ENCODE data around the gene SLC6A7.

SLC6A7 gene

GRCh38 chr5:150196514-150196913 is 6.7 kb downstream of the SLC6A7 start:
- DNase-seq: no peak

- DNase-seq: no peak
These were observed 7.1 kb downstream of the SLC6A7 start for GRCh38 chr5:150196986-150197385.

GRCh38 chr5:150197476-150197875 is 7.6 kb downstream of the SLC6A7 start:
- no peak for DNase-seq

- no peak for DNase-seq
These were observed 12.6 kb downstream of the SLC6A7 start for GRCh38 chr5:150202501-150202900.

GRCh38 chr5:150203832-150204589 is 14.1 kb downstream of the SLC6A7 start:
- DNase-seq: no peak

GRCh38 chr5:150204590-150204960 is 14.7 kb downstream of the SLC6A7 start:
- no peak for DNase-seq

- DNase-seq: no peak
These were observed 16.4 kb downstream of the SLC6A7 start for GRCh38 chr5:150206098-150206778.

- no peak for DNase-seq
These were observed 16.9 kb downstream of the SLC6A7 start for GRCh38 chr5:150206779-150207115.

GRCh38 chr5:150208187-150209098 is 18.6 kb downstream of the SLC6A7 start:
- no peak for DNase-seq

GRCh38 chr5:150209099-150209635 is 19.3 kb downstream of the SLC6A7 start:
- DNase-seq: no peak

GRCh38 chr5:150210644-150211043 is 20.8 kb downstream of the SLC6A7 start:
- DNase-seq: no peak

GRCh38 chr5:150211156-150212030 is 21.5 kb downstream of the SLC6A7 start:
- no peak for DNase-seq

- DNase-seq: no peak
These were observed 23.7 kb downstream of the SLC6A7 start for GRCh38 chr5:150213530-150213929.

GRCh38 chr5:150214289-150214688 is 24.4 kb downstream of the SLC6A7 start:
- DNase-seq: no peak

- no peak for DNase-seq
These were observed 26.4 kb downstream of the SLC6A7 start for GRCh38 chr5:150215979-150216944.

- no peak for DNase-seq
These were observed 27.2 kb downstream of the SLC6A7 start for GRCh38 chr5:150217038-150217437.

- DNase-seq: peak; percentile 74
These were observed 28.2 kb downstream of the SLC6A7 start for GRCh38 chr5:150217873-150218692.

- no peak for DNase-seq
These were observed 28.8 kb downstream of the SLC6A7 start for GRCh38 chr5:150218693-150219035.

- DNase-seq: no peak
These were observed 29.3 kb downstream of the SLC6A7 start for GRCh38 chr5:150219142-150219541.

GRCh38 chr5:150219861-150220260 is 30.0 kb downstream of the SLC6A7 start:
- DNase-seq: no peak
